AG04450 (cell line): ENCODE data around the gene UGT1A6. TPM values are rescaled to one million over a fixed set of nuclear protein-coding genes. Genes with fewer than 3 reads are reported as not detected.

Experiments
- CTCF ChIA-PET: fragments of 300-600, 350-600 bp; formaldehyde crosslinking; extraction: SDS; loops from one replicate; lab custom pipeline; 2022; ENCODE audit warnings: antibody characterized with exemption, inconsistent platforms; lab: Charles Lee
- POLR2A ChIA-PET: fragments of 350-600 bp; formaldehyde crosslinking; extraction: SDS; loops from one replicate; lab custom pipeline; 2021; ENCODE audit warnings: antibody characterized with exemption, inconsistent platforms; lab: Yijun Ruan, JAX
- DNase-seq: peaks from one replicate; pipeline ENCODE4 v3.0.0-alpha.2; 2011; ENCODE audit warnings: low read depth, low spot score
- H3K27ac ChIP-seq: one replicate; pipeline ENCODE4 v1.5.1; 2012; ENCODE audit warnings: low read depth, low read length, control low read depth
- H3K27me3 ChIP-seq: one replicate; pipeline ENCODE4 v1.6.0; 2012; ENCODE audit warnings: low read length; ENCODE audit not compliant: control insufficient read depth, insufficient read depth
- H3K4me3 ChIP-seq: 2 replicates; pipeline ENCODE4 v1.5.1; 2011; ENCODE audit warnings: mild to moderate bottlenecking, low read depth, low read length, control low read depth
- H3K9me3 ChIP-seq: 2 replicates; pipeline ENCODE4 v1.5.1; 2012; ENCODE audit warnings: low read length; ENCODE audit not compliant: control insufficient read depth, insufficient read depth
- polyA plus RNA-seq: library from polyadenylated mRNA; depleted of rRNA; stranded (reverse); fragments of >200 nt; gene quantifications from 2 replicates; pipeline ENCODE4 v1.2.3, GENCODE V29; 2011
- TF ChIP-seq, protein P1 (sequence below): IDR thresholded peaks from 2 replicates; pipeline ENCODE4 v1.5.1; 2011; ENCODE audit warnings: low read depth, low read length, control low read depth, inconsistent platforms

UGT1A6 gene
- polyA plus RNA-seq, 1 experiment: not detected

DNA sequence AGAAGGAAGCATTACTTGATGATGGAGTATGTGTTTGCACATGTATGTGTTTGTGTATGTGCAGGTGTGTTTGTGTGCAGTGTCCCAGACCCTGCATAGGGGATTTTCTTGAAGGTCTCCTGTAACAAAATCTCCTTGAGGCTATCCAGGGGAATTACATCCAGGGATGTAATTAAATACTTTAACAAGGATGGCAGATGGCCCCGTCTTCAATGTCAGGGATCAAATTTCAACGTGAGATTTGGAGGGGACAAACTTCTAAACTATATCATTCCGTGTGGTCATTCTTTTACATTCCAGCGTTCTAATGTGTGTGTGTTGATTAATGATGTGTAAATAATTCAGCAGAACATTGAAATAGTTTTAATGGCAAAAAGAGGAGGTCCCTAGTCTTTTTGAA is 17.7 kb upstream of the UGT1A6 start:
- TF ChIP-seq, protein P1, sequence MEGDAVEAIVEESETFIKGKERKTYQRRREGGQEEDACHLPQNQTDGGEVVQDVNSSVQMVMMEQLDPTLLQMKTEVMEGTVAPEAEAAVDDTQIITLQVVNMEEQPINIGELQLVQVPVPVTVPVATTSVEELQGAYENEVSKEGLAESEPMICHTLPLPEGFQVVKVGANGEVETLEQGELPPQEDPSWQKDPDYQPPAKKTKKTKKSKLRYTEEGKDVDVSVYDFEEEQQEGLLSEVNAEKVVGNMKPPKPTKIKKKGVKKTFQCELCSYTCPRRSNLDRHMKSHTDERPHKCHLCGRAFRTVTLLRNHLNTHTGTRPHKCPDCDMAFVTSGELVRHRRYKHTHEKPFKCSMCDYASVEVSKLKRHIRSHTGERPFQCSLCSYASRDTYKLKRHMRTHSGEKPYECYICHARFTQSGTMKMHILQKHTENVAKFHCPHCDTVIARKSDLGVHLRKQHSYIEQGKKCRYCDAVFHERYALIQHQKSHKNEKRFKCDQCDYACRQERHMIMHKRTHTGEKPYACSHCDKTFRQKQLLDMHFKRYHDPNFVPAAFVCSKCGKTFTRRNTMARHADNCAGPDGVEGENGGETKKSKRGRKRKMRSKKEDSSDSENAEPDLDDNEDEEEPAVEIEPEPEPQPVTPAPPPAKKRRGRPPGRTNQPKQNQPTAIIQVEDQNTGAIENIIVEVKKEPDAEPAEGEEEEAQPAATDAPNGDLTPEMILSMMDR: no peak
- ChIA-PET POLR2A (no interaction called here), CTCF (no interaction called here)
- DNase-seq: no peak
- no peak overlapping the region for H3K27ac ChIP-seq
- H3K9me3 ChIP-seq: no peaks in the 10 kb centered on the region
- peaks cover 7% of the 10 kb centered on the region for H3K27me3 ChIP-seq
- H3K4me3 ChIP-seq: no peak overlapping the region

- no peak for DNase-seq
- Histone ChIP-seq H3K27ac (no peak overlapping the region), H3K27me3 (peaks cover 3% of the 10 kb centered on the region), H3K4me3 (no peak overlapping the region), H3K9me3 (no peaks in the 10 kb centered on the region)
- ChIA-PET POLR2A (no interaction called here), CTCF (no interaction called here)
- TF ChIP-seq, protein P1: no peak
These were observed 16.6 kb upstream of the UGT1A6 start for GRCh38 chr2:233676046-233676445.

DNA sequence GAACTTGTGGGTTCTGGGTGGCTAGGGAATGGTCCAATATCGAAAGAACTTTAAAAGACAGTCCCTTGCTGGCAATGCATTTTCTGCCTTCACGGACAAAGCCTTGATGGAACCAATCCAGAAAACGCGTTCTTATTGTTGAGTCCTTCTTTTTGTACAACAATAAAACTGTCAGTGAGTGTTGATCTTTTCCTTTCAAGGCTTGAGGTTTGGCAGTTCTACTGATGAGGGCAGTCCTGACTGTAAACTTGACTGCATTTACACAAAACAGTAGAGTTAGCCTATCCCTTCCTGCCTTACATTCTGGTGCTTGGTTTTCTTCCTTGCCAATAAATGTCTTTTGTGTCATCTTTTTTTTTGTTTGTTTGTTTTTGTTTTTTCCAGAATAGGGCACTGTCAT is 13.5 kb upstream of the UGT1A6 start:
- Histone ChIP-seq H3K9me3 (no peaks in the 10 kb centered on the region), H3K27me3 (no peaks in the 10 kb centered on the region), H3K27ac (no peak overlapping the region), H3K4me3 (no peak overlapping the region)
- POLR2A ChIA-PET: no interaction called here
- DNase-seq: no peak
- CTCF ChIA-PET: no interaction called here
- TF ChIP-seq, protein P1: no peak

DNA sequence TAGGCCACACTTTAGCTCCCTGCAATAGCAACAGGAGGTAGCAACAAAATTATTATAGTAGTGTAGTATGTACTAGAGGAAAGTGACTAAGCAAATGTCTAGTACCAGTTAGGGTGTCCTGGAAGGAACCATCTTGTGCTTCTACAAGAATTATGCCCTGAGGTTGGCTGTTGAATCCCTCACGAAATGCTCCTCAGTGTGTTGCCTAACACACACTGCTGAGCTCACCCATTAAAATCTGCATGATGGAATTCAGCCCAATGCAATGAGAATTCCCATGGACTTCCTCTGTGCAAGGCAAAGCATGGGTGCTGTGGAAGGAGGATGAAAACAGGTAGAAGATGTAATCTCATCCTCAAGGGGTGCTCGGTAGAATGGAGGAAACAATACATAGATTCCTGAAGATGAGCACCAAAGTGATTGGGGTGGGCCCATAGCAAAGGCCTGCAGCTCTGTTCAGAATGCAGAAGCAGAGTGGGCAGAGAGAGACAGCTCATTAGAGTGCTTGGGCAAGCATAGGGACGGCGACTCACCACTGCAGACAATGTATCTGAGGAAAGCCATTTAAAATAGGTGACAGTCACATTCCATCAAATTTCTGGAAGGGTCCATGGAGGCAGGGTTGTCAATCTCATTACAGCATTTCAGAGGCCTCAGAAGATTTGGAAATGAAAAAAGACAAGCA is 12.2 kb upstream of the UGT1A6 start:
- CTCF ChIA-PET: no interaction called here
- TF ChIP-seq, protein P1: no peak
- POLR2A ChIA-PET: no interaction called here

DNA sequence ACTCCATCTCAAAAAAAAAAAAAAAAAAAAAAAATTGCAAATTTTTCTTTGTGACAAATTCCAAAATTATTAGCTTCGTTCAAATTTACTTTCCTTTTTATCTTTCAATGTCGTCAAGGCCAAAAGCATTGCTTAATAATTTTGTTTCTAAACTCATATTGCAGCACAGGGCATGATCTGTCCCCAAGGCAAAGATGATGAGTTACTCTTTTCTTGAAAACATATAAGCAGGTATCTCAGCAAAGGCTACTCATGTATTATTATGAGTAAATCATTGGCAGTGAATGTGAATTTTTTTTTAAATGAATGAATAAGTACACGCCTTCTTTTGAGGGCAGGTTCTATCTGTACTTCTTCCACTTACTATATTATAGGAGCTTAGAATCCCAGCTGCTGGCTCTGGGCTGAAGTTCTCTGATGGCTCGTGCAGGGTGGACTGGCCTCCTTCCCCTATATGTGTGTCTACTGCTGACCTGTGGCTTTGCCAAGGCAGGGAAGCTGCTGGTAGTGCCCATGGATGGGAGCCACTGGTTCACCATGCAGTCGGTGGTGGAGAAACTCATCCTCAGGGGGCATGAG is 11.1 kb upstream of the UGT1A6 start, which contains the start of gene UGT1A7:
Gene UGT1A7 (plus strand): TSS at position 381 of the 579 bp plus-strand sequence. CDS start 37 bp downstream, at position 418.
- H3K27me3 ChIP-seq: no peaks in the 10 kb centered on the region
- POLR2A ChIA-PET: no interaction called here
- no peak for DNase-seq
- H3K27ac ChIP-seq: no peak within 1 kb of the TSS
- TF ChIP-seq, protein P1: no peak
- no peaks in the 10 kb centered on the region for H3K9me3 ChIP-seq
- no peak within 1 kb of the TSS for H3K4me3 ChIP-seq
- CTCF ChIA-PET: no interaction called here

More for the DNA sequence above, 12.2 kb upstream of the UGT1A6 start:
- H3K4me3 ChIP-seq: no peak overlapping the region
- H3K27ac ChIP-seq: no peak overlapping the region
- H3K27me3 ChIP-seq: no peaks in the 10 kb centered on the region
- H3K9me3 ChIP-seq: no peaks in the 10 kb centered on the region
- no peak for DNase-seq
